Stomach (tissue), 4 donors: Measurements from ENCODE around the gene TMPRSS7.

Source experiments
- EP300 ChIP-seq: sonication (generic); formaldehyde crosslinking; IDR thresholded peaks from one replicate; pipeline ENCODE4 v1.6.1; 2017; ENCODE audit warnings: antibody characterized with exemption
- TF ChIP-seq, protein P1 (sequence below), 7 experiments: fragments of 450-650 bp in 4 of 7; fragments of 200-600 bp in 3 of 7; sonication (generic) in 3 of 7; IDR thresholded peaks; one replicate each; pipeline ENCODE4 v1.5.1; 2016 to 2019; ENCODE audit warnings: antibody characterized with exemption in 7 of 7, control low read depth in 2 of 7, mild to moderate bottlenecking in 1 of 7

- TF ChIP-seq EP300 = no peak
- TF ChIP-seq, protein P1, sequence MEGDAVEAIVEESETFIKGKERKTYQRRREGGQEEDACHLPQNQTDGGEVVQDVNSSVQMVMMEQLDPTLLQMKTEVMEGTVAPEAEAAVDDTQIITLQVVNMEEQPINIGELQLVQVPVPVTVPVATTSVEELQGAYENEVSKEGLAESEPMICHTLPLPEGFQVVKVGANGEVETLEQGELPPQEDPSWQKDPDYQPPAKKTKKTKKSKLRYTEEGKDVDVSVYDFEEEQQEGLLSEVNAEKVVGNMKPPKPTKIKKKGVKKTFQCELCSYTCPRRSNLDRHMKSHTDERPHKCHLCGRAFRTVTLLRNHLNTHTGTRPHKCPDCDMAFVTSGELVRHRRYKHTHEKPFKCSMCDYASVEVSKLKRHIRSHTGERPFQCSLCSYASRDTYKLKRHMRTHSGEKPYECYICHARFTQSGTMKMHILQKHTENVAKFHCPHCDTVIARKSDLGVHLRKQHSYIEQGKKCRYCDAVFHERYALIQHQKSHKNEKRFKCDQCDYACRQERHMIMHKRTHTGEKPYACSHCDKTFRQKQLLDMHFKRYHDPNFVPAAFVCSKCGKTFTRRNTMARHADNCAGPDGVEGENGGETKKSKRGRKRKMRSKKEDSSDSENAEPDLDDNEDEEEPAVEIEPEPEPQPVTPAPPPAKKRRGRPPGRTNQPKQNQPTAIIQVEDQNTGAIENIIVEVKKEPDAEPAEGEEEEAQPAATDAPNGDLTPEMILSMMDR (IDR thresholded peaks at IDR 0.05) = no peak
These were observed 92.0 kb downstream of the TMPRSS7 start for GRCh38 chr3:112126511-112126911.
